ENCODE data around the gene GYPC. TPM values are rescaled to one million over a fixed set of nuclear protein-coding genes. Genes with fewer than 3 reads are reported as not detected.
"Not testable (repeated sequence)": the region's sequence is repeated elsewhere in the genome, so short reads cannot be mapped to it uniquely, and the experiment has no call there.

Gene GYPC
- 113 and 120 TPM in 2 replicates for total RNA-seq

DNA sequence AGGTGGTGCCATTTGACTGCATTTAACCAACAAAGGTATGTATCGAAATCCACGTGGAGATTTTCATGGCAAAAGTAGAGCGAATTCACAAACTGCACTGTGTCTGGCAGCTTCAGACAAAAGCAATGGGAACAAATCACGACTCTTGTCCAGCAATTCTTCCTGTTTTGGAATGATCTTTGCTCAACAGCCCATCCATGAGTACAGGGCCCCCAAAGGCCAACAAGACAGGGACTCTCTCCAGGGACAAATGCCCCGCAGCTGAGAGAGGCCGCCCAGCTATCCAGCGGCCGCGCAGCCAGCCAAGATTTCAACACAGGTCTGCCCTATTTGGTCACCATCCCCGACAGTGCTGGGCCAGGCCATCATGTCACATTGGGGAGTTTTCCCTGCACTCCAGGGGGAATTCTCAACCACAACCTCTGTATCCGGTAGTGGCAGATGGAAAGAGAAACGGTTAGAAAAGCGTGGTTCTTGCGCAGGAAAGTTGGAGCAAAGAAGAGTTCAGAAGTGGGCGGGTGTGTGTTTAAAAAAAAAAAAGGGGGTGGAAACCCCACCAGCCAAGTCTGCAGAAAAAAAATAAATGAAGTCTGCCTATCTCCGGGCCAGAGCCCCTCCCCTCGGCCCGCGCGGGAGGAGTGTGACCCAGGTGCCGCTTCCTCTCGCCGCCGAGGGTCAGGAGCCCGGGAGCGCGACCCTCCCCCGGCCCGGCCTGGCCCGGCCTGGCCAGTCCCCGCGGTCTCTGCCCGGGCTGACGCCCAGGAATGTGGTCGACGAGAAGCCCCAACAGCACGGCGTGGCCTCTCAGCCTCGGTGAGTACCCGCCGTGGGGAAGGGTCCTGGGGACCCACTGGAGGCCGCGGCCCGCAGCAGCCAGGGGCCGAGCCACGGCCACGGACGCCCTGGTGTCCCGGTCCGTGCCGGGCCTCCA is at the start of gene GYPC:
TSS of gene GYPC (plus strand) at position 659 of the 931 bp plus-strand sequence. CDS start at position 765, 106 bp downstream.
- intact Hi-C loops (cut with micrococcal nuclease): loop anchor here (1.0 to 5.0 kb wide), 11 partner anchors 9 to 1662 kb away; partner anchors contain the start of genes BIN1, HS6ST1, IWS1 and MAP3K2

- intact Hi-C loops (cut with micrococcal nuclease): no loop called here
Observed at GRCh38 chr2:126614524-126615227, 41.3 kb upstream of the GYPC start.

DNA sequence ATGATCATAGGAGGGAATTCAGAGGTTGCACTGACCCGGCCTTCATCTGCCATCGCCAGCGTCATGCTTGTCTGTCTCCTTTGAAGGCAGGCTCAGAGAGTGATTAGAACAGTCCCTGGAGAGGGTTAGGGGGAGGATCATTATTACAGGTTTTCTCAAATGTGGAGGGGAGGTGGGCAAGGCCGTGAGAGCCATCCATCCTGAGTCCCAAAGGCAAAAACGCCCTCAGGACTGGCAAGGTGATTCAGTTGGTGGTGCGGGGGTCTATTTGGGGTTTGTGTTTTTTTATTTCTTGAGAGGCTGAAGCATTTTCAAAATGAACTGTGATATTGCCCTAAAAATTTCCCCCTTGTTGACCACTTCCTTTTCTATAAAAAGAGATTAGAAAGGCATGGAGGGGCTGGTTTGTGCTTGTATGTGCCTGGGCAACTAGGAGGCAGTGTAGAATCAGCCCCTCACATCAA is 39.3 kb upstream of the GYPC start:
- intact Hi-C loops (cut with micrococcal nuclease): no loop called here

- intact Hi-C loops (cut with micrococcal nuclease): no loop called here
Observed at GRCh38 chr2:126620302-126620701, 35.7 kb upstream of the GYPC start.

DNA sequence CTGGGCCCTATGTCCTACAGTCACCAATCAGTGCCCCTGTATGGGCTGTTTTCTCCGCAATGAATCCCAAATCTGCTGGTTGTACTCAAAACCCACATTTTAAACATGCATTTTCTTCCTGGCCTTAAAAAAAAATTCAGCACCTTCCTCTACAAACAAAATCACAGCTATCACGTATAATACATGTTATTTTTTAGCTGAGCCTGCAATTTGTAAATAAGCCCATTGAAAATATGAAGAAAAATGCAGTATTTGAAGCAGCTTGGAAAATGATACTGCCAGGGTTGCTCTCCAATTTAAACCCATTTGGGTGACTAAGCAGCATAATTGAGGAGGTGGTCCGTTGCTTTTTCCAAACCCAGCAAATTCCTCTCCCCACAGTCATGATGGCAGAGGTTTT is 33.0 kb upstream of the GYPC start:
- intact Hi-C loops (cut with micrococcal nuclease): no loop called here

GRCh38 chr2:126627643-126628042 is 28.3 kb upstream of the GYPC start:
- intact Hi-C loops (cut with micrococcal nuclease): loop anchor here (5.0 kb wide), 1 partner anchor 1375 kb away; no protein-coding TSS in a partner anchor

DNA sequence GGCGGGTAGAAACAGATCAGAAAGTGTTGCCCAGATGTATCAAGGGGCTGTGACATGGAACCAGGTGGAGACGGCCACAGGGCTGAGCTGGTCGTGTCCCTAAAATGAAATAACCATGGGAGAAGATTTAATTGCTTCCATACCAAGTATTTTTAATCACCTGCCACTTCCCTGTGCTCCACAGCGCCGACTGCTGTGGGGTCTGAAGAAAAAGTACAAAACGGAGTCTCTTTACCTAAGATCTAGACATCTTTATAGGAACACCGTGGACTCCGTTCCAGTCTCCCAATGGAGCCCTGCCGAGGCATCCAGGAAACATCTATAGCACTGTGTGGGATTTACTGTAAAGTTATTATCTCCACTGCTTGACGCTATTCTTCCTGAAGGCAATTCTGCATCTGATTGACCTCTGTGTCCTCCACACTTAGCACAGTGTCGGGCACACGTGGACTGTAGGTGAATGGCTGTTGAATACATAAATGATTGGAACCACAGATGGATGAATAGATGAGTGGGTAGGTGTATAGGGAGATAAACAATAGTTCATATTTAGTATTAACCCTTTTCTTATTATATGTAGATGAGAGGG is 21.6 kb upstream of the GYPC start:
- intact Hi-C loops (cut with micrococcal nuclease): loop anchor here (1.0 to 2.0 kb wide), 4 partner anchors 22 to 389 kb away; partner anchors contain the start of gene GYPC

DNA sequence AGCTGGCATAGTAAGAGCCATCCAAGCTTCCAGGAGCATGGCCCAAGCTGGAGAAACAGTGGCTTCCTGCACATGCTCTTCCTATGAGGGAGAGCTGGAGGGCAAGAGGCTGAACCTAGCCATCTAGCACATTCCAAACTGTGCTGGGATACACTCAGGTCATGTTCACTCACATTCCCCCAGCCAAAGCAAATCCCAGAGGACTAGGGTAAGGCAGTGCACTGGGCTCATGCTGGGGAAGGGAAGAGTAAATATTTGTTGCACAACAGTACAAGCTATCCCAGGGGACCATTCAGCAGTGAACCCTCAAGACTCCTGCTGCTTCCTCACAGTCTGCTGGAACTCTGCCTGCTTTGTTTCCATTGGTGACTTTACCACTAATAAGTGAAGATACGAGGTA is 20.7 kb upstream of the GYPC start:
- intact Hi-C loops (cut with micrococcal nuclease): loop anchor here (2.0 kb wide), 1 partner anchor 22 kb away; the partner anchor contains the start of gene GYPC

DNA sequence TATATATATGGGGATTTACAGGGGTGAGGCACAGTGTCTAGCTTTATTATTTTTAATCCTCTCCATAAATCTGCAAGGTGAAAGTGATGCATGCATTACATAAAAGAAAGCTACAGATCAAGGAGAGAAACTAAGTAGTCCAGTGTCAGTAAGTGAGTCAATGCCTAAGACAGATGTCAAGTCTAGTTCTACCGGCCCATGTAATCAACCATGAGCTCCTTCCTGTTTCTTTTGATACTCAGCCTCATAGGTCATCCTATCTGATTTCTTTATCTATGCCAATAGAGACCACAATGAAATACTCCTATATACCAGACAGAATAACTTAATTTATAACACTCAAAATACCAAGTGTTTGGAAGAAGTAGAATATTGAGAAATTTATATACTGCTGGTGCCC is 20.2 kb upstream of the GYPC start:
- intact Hi-C loops (cut with micrococcal nuclease): loop anchor here (2.0 kb wide), 1 partner anchor 21 kb away; the partner anchor contains the start of gene GYPC

- intact Hi-C loops (cut with micrococcal nuclease): no loop called here
Observed at GRCh38 chr2:126637386-126637785, 18.6 kb upstream of the GYPC start.

DNA sequence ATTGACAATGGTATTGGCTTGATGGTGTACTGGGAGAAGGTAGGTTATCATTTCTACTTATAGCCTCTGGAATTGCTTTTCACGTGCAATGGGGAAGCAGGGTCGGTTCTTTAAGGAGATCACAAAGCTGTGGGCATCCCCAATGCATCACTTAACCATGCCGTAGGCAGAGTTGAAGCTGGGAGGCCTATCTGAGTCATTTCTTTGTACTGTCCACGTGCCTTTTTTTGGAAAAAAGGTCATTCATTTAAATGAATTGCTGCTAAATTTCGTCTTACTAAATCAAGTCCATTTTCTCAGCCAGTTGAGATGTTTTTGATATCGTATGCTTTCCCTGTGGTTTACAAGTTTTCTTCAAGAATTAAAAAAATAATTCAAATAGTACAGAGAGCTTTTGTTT is 17.2 kb upstream of the GYPC start:
- intact Hi-C loops (cut with micrococcal nuclease): no loop called here

DNA sequence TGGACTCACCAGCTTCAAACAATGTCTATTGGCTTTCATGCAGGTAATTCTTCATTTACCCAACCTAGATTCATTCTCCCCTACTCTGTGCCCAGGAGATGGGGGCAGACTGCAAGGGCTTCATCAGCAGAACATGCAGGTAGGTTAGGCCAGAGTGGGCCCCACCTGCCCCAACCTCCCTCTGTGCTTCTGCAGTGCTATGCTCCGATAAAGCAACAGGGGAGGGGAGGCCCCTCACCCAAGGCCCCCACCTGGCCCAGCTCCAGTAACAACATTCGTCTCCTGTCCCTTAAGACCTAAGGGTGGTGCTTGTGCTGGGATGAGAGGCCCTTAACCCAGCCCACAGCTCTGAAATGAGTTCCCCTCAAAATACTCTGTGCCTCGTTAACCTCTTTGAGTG is 16.7 kb upstream of the GYPC start:
- intact Hi-C loops (cut with micrococcal nuclease): no loop called here

DNA sequence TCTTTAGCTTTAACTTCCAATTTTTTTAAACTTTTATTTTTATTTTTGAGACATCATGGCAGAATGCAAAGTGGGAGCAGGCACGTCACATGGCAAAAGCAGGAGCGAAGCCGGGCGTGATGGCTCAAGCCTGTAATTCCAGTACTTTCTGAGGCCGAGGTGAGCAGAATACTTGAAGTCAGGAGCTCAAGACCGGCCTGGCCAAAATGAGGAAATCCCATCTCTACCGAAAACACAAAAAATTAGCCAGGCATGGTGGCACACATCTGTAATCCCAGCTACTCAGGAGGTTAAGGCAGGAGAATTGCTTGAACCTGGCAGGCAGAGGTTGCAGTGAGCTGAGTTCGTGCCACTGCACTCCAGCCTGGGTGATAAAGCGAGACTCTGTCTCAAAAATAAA is 14.7 kb upstream of the GYPC start:
- intact Hi-C loops (cut with micrococcal nuclease): not testable (repeated sequence)

DNA sequence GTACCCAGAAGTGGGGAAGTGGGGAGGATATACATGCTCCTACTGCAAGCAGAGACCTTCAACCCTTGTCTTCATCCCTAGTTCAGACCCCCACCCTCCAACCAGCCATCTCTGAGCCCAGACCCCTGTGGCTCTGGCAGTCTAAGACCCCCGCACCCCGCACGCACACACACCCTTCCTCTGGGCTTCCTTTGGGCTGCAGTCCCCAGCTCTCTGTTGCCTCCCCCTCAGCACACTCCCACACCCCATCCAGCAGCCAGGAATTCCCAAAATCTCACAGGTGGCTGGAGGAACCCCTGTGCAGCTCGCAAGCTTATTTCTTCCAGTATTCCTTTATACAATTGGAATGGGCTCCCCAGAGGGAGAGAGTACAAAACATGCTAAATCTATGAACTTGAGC is 13.9 kb upstream of the GYPC start:
- intact Hi-C loops (cut with micrococcal nuclease): no loop called here

- intact Hi-C loops (cut with micrococcal nuclease): no loop called here
Observed at GRCh38 chr2:126643431-126643830, 12.5 kb upstream of the GYPC start.

GRCh38 chr2:126643972-126644371 is 12.0 kb upstream of the GYPC start:
- intact Hi-C loops (cut with micrococcal nuclease): no loop called here

DNA sequence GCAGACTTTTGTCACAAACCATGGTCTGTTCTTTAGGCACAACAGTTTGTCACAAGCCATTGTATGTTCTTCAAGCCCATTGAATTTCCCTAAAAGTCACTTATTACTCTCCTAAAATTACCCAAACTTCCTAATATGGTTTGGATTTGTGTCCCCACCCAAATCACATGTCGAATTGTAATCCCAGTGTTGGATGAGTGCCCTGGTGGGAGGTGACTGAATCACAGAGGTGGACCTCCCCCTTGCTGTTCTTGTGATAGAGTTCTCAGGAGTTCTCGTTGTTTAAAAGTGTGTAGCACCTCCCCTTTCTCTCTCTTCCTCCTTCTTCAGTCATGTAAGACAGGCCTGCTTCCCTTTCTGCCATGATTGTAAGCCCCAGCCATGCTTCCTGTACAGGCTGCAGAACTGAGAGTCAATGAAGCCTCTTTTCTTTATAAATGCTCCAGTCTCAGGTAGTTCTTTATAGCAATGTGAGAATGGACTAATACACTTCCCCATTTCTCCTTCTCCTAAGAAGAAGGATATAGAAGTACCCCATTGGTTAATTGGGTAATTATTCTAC is 11.2 kb upstream of the GYPC start:
- intact Hi-C loops (cut with micrococcal nuclease): no loop called here

DNA sequence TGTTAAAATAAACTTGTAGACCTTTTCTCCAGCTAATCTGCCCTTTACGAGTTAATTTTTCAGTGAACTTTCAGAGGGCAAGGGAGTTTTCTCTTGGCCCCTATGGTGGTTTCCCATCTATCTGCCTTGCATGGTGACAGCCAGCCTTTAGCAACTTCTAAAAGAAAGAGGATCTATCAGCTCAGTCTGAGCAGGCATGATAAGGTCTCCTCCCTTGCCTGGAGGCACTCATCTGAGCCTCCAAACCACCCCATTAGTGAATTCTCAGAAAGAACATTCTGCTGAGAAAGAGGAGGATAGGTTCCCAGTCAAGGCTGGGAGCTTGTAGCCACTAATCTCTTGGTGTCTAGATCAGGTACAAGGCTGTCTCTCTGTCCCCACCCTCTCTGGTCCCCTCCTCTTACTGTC is 10.7 kb upstream of the GYPC start:
- intact Hi-C loops (cut with micrococcal nuclease): no loop called here

DNA sequence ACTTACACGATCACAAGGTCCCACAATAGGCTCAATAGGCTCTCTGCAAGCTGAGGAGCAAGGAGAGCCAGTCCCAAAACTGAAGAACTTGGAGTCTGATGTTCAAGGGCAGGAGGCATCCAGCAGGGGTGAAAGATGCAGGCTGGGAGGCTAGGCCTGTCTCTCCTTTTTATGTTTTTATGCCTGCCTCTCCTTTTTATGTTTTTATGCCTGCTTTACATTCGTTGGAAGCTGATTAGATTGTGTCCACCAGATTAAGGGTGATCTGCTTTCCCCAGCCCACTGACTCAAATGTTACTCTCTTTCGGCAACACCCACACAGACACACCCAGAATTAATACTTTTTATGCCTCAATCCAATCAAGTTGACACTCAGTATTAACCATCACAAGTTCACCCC is 9.9 kb upstream of the GYPC start:
- intact Hi-C loops (cut with micrococcal nuclease): no loop called here

GRCh38 chr2:126647714-126648344 is 8.1 kb upstream of the GYPC start:
- intact Hi-C loops (cut with micrococcal nuclease): not testable (repeated sequence)

DNA sequence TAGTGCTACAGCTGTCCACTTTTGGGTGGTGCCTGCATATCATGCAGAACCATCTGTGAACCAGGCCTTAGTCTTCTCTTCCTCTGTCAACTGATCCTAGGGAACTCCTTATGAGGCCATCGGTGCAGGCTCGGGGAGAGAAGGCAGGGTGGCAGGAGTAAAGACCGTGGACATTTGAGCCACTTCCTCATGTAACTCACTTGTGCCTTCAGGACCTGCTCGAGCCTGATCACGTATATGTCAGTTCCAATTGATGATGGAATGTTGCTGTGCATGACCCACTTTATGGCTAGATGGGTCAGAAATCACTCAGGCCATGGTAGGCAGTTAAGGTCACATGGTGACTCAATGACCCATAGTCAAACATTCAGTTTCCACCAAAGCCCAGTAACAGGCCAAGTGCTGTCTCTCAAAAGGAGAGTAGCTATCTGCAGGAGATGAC is 7.6 kb upstream of the GYPC start:
- intact Hi-C loops (cut with micrococcal nuclease): not testable (repeated sequence)

All from T-helper 1 cell treated with Interleukin-12 subunit alpha and Interleukin-12 subunit beta and Interleukin-4 antibody, amounts not matched to agents 30 ng/mL and 1 ng/mL, for 36 hours (primary cell).